CD4-positive, alpha-beta T cell (primary cell): ENCODE measurements around the gene DNASE1. TPM values are rescaled to one million over a fixed set of nuclear protein-coding genes. Genes with fewer than 3 reads are reported as not detected.

Experiments used
- ATAC-seq: fragments of 200-7000 bp; cut with Tn5 transposase; one replicate; pipeline ENCODE4 v1.10.0; 2022; ENCODE audit warnings: mild to moderate bottlenecking; ENCODE audit not compliant: poor library complexity
- CTCF ChIA-PET: fragments of 350-600 bp; sonication (Branson Sonifier 250); formaldehyde crosslinking; loops from one replicate; lab custom pipeline; 2021; ENCODE audit warnings: antibody characterized with exemption, inconsistent platforms; lab: Charles Lee
- POLR2A ChIA-PET: fragments of 350-600 bp; sonication (Branson Sonifier 250); formaldehyde crosslinking; loops from one replicate; lab custom pipeline; 2021; ENCODE audit warnings: antibody characterized with exemption, inconsistent platforms; lab: Charles Lee
- DNase-seq, 14 experiments: peaks; one replicate each; pipeline ENCODE4 v3.0.0-alpha.2; 2013 to 2020; ENCODE audit warnings: mixed read lengths in 2 of 14
- H3K27ac ChIP-seq, 2 donors: one replicate each; pipeline versions ENCODE4 v1.5.1 to v1.7.0; 2013; ENCODE audit warnings: low read length in 2 of 2, low read depth in 1 of 2, mild to moderate bottlenecking in 1 of 2
- H3K27me3 ChIP-seq, 2 experiments: 1 replicate in 1 of 2; 2 replicates in 1 of 2; pipeline versions ENCODE4 v1.6.1 to v1.7.0; 2013; ENCODE audit warnings: low read length in 2 of 2, control low read depth in 1 of 2, mild to moderate bottlenecking in 1 of 2, moderate library complexity in 1 of 2; ENCODE audit not compliant: insufficient read depth in 2 of 2, control insufficient read depth in 1 of 2
- H3K36me3 ChIP-seq: one replicate; pipeline ENCODE4 v1.6.1; 2013; ENCODE audit warnings: low read length, control low read depth; ENCODE audit not compliant: insufficient read depth
- H3K4me1 ChIP-seq: one replicate; pipeline ENCODE4 v1.6.1; 2013; ENCODE audit warnings: low read length, control low read depth; ENCODE audit not compliant: insufficient read depth
- H3K4me3 ChIP-seq: one replicate; pipeline ENCODE4 v1.5.1; 2013; ENCODE audit warnings: mild to moderate bottlenecking, low read length, moderate library complexity
- H3K9me3 ChIP-seq, 2 experiments: 1 replicate in 1 of 2; 2 replicates in 1 of 2; pipeline versions ENCODE4 v1.6.1 to v1.7.0; 2013; ENCODE audit warnings: low read length in 2 of 2, mild to moderate bottlenecking in 2 of 2, control low read depth in 1 of 2, moderate library complexity in 1 of 2; ENCODE audit not compliant: control insufficient read depth in 1 of 2, insufficient read depth in 1 of 2
- H3K27ac Mint-ChIP-seq: one replicate; pipeline ENCODE4 v1.8.0; 2020; ENCODE audit warnings: mixed read lengths
- H3K27me3 Mint-ChIP-seq: one replicate; pipeline ENCODE4 v1.8.0; 2021; ENCODE audit warnings: mixed read lengths
- H3K36me3 Mint-ChIP-seq: one replicate; pipeline ENCODE4 v1.8.0; 2021; ENCODE audit warnings: low read depth, mixed read lengths
- H3K4me1 Mint-ChIP-seq: one replicate; pipeline ENCODE4 v1.8.0; 2021; ENCODE audit warnings: low read depth, mixed read lengths
- H3K4me3 Mint-ChIP-seq: one replicate; pipeline ENCODE4 v1.8.0; 2020; ENCODE audit warnings: mild to moderate bottlenecking, mixed read lengths
- H3K9me3 Mint-ChIP-seq: one replicate; pipeline ENCODE4 v1.8.0; 2020; ENCODE audit warnings: mixed read lengths
- CTCF ChIP-seq: fragments of 200-600 bp; IDR thresholded peaks from one replicate; pipeline ENCODE4 v1.8.0; 2022; ENCODE audit warnings: antibody characterized with exemption, mild to moderate bottlenecking
- intact Hi-C, 2 experiments: fragments of 100-400 bp; cut with DNase I in 1 of 2; cut with micrococcal nuclease in 1 of 2; formaldehyde crosslinking; loops; one replicate each; pipeline versions ENCODE4 v1.15.1 to v1.9.0; 2023 to 2025; cut with DNase I, micrococcal nuclease
- total RNA-seq, 174 experiments: library from RNA in 2 of 174; stranded (reverse) in 2 of 174; gene quantifications; one replicate each; pipeline ENCODE4 v1.2.3 and lab custom pipeline; 2021 to 2026

DNASE1 gene
- total RNA-seq, 2 experiments from 2014 or later, result 9.5 to 10.4 TPM

GRCh38 chr16:3673201-3673600 is 18.7 kb downstream of the DNASE1 start:
- H3K9me3 Mint-ChIP-seq, result no peaks in the 10 kb centered on the region
- no peak overlapping the region for H3K4me3 ChIP-seq
- ATAC-seq, result no peak
- H3K27ac ChIP-seq, result no peak overlapping the region
- no peak overlapping the region for H3K27ac Mint-ChIP-seq
- no peak overlapping the region for H3K4me3 Mint-ChIP-seq
- H3K27me3 Mint-ChIP-seq, result no peaks in the 10 kb centered on the region
- POLR2A ChIA-PET, result no interaction called here
- H3K36me3 ChIP-seq, result peaks cover 75% of the 10 kb centered on the region
- no peaks in the 10 kb centered on the region for H3K4me1 ChIP-seq
- no peaks in the 10 kb centered on the region for H3K4me1 Mint-ChIP-seq
- no peaks in the 10 kb centered on the region for H3K27me3 ChIP-seq
- no peaks in the 10 kb centered on the region for H3K9me3 ChIP-seq
- CTCF ChIA-PET, result no interaction called here
- no peak for DNase-seq
- intact Hi-C loops, result no loop called here
- peaks cover 53% of the 10 kb centered on the region for H3K36me3 Mint-ChIP-seq
- TF ChIP-seq CTCF, result no peak

- no peak overlapping the region for H3K27ac Mint-ChIP-seq
Measured at GRCh38 chr16:3673676-3674377, 19.3 kb downstream of the DNASE1 start.

GRCh38 chr16:3674513-3675295 is 20.2 kb downstream of the DNASE1 start:
- H3K27me3 Mint-ChIP-seq, result no peaks in the 10 kb centered on the region
- POLR2A ChIA-PET, result no interaction called here
- ATAC-seq, result no peak
- H3K4me3 Mint-ChIP-seq, result no peak overlapping the region
- H3K9me3 Mint-ChIP-seq, result no peaks in the 10 kb centered on the region
- CTCF ChIA-PET, result no interaction called here
- H3K36me3 Mint-ChIP-seq, result peaks cover 68% of the 10 kb centered on the region
- DNase-seq, result no peak
- no peak overlapping the region for H3K27ac ChIP-seq
- H3K9me3 ChIP-seq, result no peaks in the 10 kb centered on the region
- no peak overlapping the region for H3K4me3 ChIP-seq
- no peaks in the 10 kb centered on the region for H3K4me1 Mint-ChIP-seq
- H3K4me1 ChIP-seq, result no peaks in the 10 kb centered on the region
- H3K36me3 ChIP-seq, result peaks cover 80% of the 10 kb centered on the region
- no peak overlapping the region for H3K27ac Mint-ChIP-seq
- H3K27me3 ChIP-seq, result no peaks in the 10 kb centered on the region
- no peak for TF ChIP-seq CTCF
- intact Hi-C loops, result no loop called here

More at GRCh38 chr16:3673676-3674377, 19.3 kb downstream of the DNASE1 start:
- TF ChIP-seq CTCF, result no peak
- ChIA-PET CTCF (no interaction called here), POLR2A (no interaction called here)
- no peak for ATAC-seq
- Histone ChIP-seq H3K27ac (no peak overlapping the region), H3K4me3 (no peak overlapping the region), H3K27me3 (no peaks in the 10 kb centered on the region), H3K4me1 (no peaks in the 10 kb centered on the region), H3K36me3 (peaks cover 75% of the 10 kb centered on the region), H3K9me3 (no peaks in the 10 kb centered on the region)
- Mint-ChIP-seq H3K9me3 (no peaks in the 10 kb centered on the region), H3K4me3 (no peak overlapping the region), H3K36me3 (peaks cover 60% of the 10 kb centered on the region), H3K4me1 (no peaks in the 10 kb centered on the region), H3K27me3 (no peaks in the 10 kb centered on the region)
- DNase-seq, result no peak
- intact Hi-C loops, result no loop called here
